Fibroblast of skin of right biceps (primary cell): ENCODE data around the gene KCND1.

Source experiments
- DNase-seq: peaks from one replicate; pipeline ENCODE4 v3.0.0-alpha.2; 2013

KCND1 gene

GRCh38 chrX:48974033-48974432, 2.4 kb upstream of the KCND1 start:
- no peak for DNase-seq

GRCh38 chrX:48972220-48973164, 848 bp upstream of the KCND1 start:
- peak; percentile 62 for DNase-seq

DNA sequence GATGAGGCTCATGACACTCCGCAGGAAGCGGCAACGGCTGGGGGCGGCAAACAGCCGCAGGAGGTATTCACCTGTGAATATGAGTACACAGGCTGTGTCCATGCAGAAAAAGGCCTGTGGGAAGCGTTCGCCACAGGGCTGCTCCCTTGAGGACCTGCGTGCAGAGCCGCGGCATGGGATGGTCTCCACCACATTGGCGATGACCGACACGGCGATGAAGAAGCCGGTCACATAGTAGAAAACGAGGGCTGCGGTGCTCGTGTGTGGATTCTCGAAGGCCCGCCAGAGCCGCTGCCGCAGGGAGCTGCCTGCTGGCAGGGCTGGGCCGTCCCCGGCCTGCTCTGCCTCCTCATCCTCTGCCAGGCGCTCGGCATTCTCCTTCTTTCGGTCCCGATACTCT, 2.2 kb downstream of the KCND1 start:
- DNase-seq, result no peak

GRCh38 chrX:48968377-48968776, 3.3 kb downstream of the KCND1 start:
- DNase-seq, result no peak

GRCh38 chrX:48966796-48967579, 4.7 kb downstream of the KCND1 start:
- DNase-seq, result peak; percentile 43

GRCh38 chrX:48965959-48966358, 5.7 kb downstream of the KCND1 start:
- no peak for DNase-seq

- no peak for DNase-seq
Measured at GRCh38 chrX:48961585-48962091, 10.0 kb downstream of the KCND1 start.

- no peak for DNase-seq
Measured at GRCh38 chrX:48960291-48960690, 11.4 kb downstream of the KCND1 start.

GRCh38 chrX:48958635-48959094, 13.0 kb downstream of the KCND1 start:
- peak; percentile 67 for DNase-seq

- DNase-seq, result peak; percentile 98
Measured at GRCh38 chrX:48957827-48958634, 13.6 kb downstream of the KCND1 start.

DNA sequence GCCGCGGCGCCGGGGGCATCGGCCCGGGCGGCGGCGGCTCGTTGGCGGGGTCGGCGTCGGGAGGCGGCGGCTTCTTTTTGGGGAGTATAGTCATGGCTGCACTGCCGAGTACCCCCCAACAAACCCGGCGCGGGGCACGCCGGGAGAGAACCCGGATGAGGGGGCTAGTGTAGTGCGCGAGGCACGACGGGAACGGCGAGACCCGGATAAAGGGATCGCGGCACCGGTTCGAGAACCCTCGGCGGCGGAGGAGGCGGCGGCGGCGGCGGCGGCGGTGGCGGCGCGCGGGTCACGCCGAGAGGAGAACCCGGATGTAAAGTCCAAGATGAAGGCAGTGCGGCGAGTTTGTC, 14.2 kb downstream of the KCND1 start, which contains the start of gene OTUD5:
Gene OTUD5, minus strand, starts transcription at position 131 of the 350 bp plus-strand sequence. Its CDS starts 37 bp downstream, at position 94.
- DNase-seq, result peak; percentile 73

GRCh38 chrX:48956728-48957414, 14.8 kb downstream of the KCND1 start:
- DNase-seq, result no peak

GRCh38 chrX:48948589-48948988, 23.1 kb downstream of the KCND1 start:
- no peak for DNase-seq

- DNase-seq, result peak; percentile 35
Measured at GRCh38 chrX:48945517-48946348, 25.9 kb downstream of the KCND1 start.

DNA sequence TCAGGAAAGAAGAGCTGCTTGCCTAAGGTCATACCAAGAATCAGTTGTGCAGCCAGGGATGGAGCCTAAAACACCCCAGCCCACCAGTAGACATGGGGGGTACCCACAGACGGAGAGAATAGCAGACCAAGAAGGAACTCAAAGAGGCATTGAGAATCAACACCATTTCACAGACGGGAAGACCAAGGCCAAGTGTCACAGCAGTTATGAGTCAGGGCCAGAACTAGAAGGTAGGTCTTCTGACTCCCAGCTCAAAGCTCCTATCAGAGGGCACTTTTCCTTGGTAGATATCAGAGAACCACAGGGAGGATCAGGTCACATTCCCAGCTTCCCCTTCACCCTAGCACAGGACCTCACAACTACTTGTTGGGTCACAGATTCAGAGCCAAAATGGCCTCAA, 28.7 kb downstream of the KCND1 start:
- no peak for DNase-seq

GRCh38 chrX:48940404-48940955, 31.2 kb downstream of the KCND1 start:
- DNase-seq, result no peak

DNA sequence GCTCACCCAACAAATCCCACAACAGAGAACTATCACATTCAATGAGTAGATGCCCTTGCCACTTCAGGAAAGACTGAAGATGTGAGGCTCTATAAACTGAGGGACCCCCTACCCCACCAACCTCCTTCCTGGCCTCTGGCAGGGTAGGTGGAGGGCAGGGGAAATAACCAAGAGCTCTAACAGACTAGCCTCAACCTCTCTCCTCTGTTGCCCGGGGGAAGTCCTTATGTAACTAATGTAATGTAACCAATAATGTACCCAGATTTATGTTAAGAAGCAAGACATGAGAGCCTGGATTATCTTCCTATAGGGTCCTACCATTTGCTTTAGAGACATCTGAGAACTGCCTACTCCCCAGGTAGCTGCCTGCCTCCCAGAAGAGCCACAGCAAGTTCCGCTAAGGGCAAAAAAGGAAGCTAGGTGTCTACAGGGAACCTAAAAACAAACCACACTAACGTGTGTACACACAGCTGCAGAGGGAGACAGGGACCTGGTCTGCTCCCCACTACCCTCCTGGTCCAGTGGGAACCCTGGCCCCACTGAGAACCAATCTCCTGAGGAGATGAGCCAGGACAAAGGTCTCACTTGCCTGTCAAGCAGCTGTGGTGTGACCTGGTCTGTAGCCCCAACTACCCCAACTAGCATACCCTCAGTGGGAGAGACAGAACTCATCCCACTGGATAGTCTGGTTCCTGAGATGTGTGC, 32.0 kb downstream of the KCND1 start:
- DNase-seq, result no peak

GRCh38 chrX:48938721-48939425, 32.8 kb downstream of the KCND1 start:
- DNase-seq, result no peak
